ENCODE results near the gene UBR4.

The UBR4 gene

GRCh38 chr1:19191811-19192210 lies 18.3 kb downstream of the UBR4 start:
- no peak for TF ChIP-seq TEAD4 (IDR thresholded peaks at IDR 0.05)
- no peak for TF ChIP-seq CEBPB (IDR thresholded peaks at IDR 0.05)
- no peak for TF ChIP-seq EP300 (IDR thresholded peaks at IDR 0.05; ENCODE audit: borderline replicate concordance)
- TF ChIP-seq EGR1 (IDR thresholded peaks at IDR 0.05) = no peak
- TF ChIP-seq YY1 (IDR thresholded peaks at IDR 0.05; ENCODE audit: low read depth) = no peak
- no peak for TF ChIP-seq MAX (IDR thresholded peaks at IDR 0.05)
- TF ChIP-seq CREB1 (IDR thresholded peaks at IDR 0.05; ENCODE audit: low read depth) = no peak
- no peak for TF ChIP-seq TAF1 (IDR thresholded peaks at IDR 0.05; ENCODE audit: low read depth)
- no peak for TF ChIP-seq ZBTB7A (IDR thresholded peaks at IDR 0.05; ENCODE audit: low read depth)
- TF ChIP-seq USF1 (IDR thresholded peaks at IDR 0.05) = no peak
- no peak for TF ChIP-seq FOXM1 (IDR thresholded peaks at IDR 0.05; ENCODE audit: borderline replicate concordance, low read depth)
- TF ChIP-seq RAD21 (IDR thresholded peaks at IDR 0.05; ENCODE audit: low read depth) = no peak
- TF ChIP-seq NFIC (IDR thresholded peaks at IDR 0.05) = no peak
- no peak for TF ChIP-seq REST (IDR thresholded peaks at IDR 0.05; ENCODE audit: low read depth)
- no peak for TF ChIP-seq TCF12 (IDR thresholded peaks at IDR 0.05; ENCODE audit: low read depth)

GRCh38 chr1:19190468-19190867 lies 19.6 kb downstream of the UBR4 start:
- no peak for TF ChIP-seq CEBPB (IDR thresholded peaks at IDR 0.05)
- TF ChIP-seq TAF1 (IDR thresholded peaks at IDR 0.05; ENCODE audit: low read depth) = no peak
- TF ChIP-seq REST (IDR thresholded peaks at IDR 0.05; ENCODE audit: low read depth) = no peak
- TF ChIP-seq RAD21 (IDR thresholded peaks at IDR 0.05; ENCODE audit: low read depth) = no peak
- TF ChIP-seq ZBTB7A (IDR thresholded peaks at IDR 0.05; ENCODE audit: low read depth) = no peak
- TF ChIP-seq TCF12 (IDR thresholded peaks at IDR 0.05; ENCODE audit: low read depth) = no peak
- TF ChIP-seq NFIC (IDR thresholded peaks at IDR 0.05) = no peak
- no peak for TF ChIP-seq EP300 (IDR thresholded peaks at IDR 0.05; ENCODE audit: borderline replicate concordance)
- TF ChIP-seq TEAD4 (IDR thresholded peaks at IDR 0.05) = no peak
- no peak for TF ChIP-seq EGR1 (IDR thresholded peaks at IDR 0.05)
- no peak for TF ChIP-seq USF1 (IDR thresholded peaks at IDR 0.05)

- TF ChIP-seq NFIC (IDR thresholded peaks at IDR 0.05) (no peak), EP300 (IDR thresholded peaks at IDR 0.05; ENCODE audit: borderline replicate concordance) (no peak), RAD21 (IDR thresholded peaks at IDR 0.05; ENCODE audit: low read depth) (no peak), CREB1 (IDR thresholded peaks at IDR 0.05; ENCODE audit: low read depth) (no peak), TCF12 (IDR thresholded peaks at IDR 0.05; ENCODE audit: low read depth) (no peak), FOXM1 (IDR thresholded peaks at IDR 0.05; ENCODE audit: borderline replicate concordance, low read depth) (no peak)
Measured at GRCh38 chr1:19189270-19189669, 20.8 kb downstream of the UBR4 start.

- TF ChIP-seq CEBPB (IDR thresholded peaks at IDR 0.05) = no peak
- no peak for TF ChIP-seq TEAD4 (IDR thresholded peaks at IDR 0.05)
- TF ChIP-seq FOXM1 (IDR thresholded peaks at IDR 0.05; ENCODE audit: borderline replicate concordance, low read depth) = no peak
- no peak for TF ChIP-seq CREB1 (IDR thresholded peaks at IDR 0.05; ENCODE audit: low read depth)
Measured at GRCh38 chr1:19187852-19188251, 22.2 kb downstream of the UBR4 start.

- no peak for TF ChIP-seq RAD21 (IDR thresholded peaks at IDR 0.05; ENCODE audit: low read depth)
- TF ChIP-seq ZBTB7A (IDR thresholded peaks at IDR 0.05; ENCODE audit: low read depth) = no peak
- no peak for TF ChIP-seq TAF1 (IDR thresholded peaks at IDR 0.05; ENCODE audit: low read depth)
- TF ChIP-seq FOXM1 (IDR thresholded peaks at IDR 0.05; ENCODE audit: borderline replicate concordance, low read depth) = no peak
- TF ChIP-seq YY1 (IDR thresholded peaks at IDR 0.05; ENCODE audit: low read depth) = no peak
- no peak for TF ChIP-seq NFIC (IDR thresholded peaks at IDR 0.05)
- TF ChIP-seq EP300 (IDR thresholded peaks at IDR 0.05; ENCODE audit: borderline replicate concordance) = no peak
- no peak for TF ChIP-seq CREB1 (IDR thresholded peaks at IDR 0.05; ENCODE audit: low read depth)
- no peak for TF ChIP-seq EGR1 (IDR thresholded peaks at IDR 0.05)
- TF ChIP-seq USF1 (IDR thresholded peaks at IDR 0.05) = no peak
- no peak for TF ChIP-seq CEBPB (IDR thresholded peaks at IDR 0.05)
- no peak for TF ChIP-seq TCF12 (IDR thresholded peaks at IDR 0.05; ENCODE audit: low read depth)
- TF ChIP-seq REST (IDR thresholded peaks at IDR 0.05; ENCODE audit: low read depth) = no peak
- TF ChIP-seq MAX (IDR thresholded peaks at IDR 0.05) = no peak
Measured at GRCh38 chr1:19186001-19186400, 24.1 kb downstream of the UBR4 start.
